SK-MEL-5 (cell line): ENCODE data around the gene RIIAD1. TPM values are rescaled to one million over a fixed set of nuclear protein-coding genes. Genes with fewer than 3 reads are reported as not detected.
"Not testable (repeated sequence)": the region's sequence is repeated elsewhere in the genome, so short reads cannot be mapped to it uniquely, and the experiment has no call there.

Experiments used
- DNase-seq: peaks from one replicate; pipeline ENCODE4 v3.0.0-alpha.2; 2016; ENCODE audit warnings: low read depth, low spot score
- in situ Hi-C: cut with HindIII; loops from 2 replicates; pipeline ENCODE4 v1.10.0; 2016; ENCODE audit warnings: low sequenced_read_pairs, high pct_unique_total_duplicates, low pct_unique_long_range_greater_than_20kb
- polyA plus RNA-seq, 2 experiments: library from polyadenylated mRNA; depleted of rRNA; stranded (reverse); fragments of >200 nt; gene quantifications; 2 replicates each; pipeline ENCODE4 v1.2.3, GENCODE V29; 2015
- total RNA-seq: library from RNA; depleted of rRNA; stranded (reverse); fragments of >200 nt; shearing (Covaris generic); gene quantifications from 2 replicates; pipeline ENCODE4 v1.2.3, GENCODE V29; 2014; rRNA removed

Gene RIIAD1
- 0.85 TPM in 1 of 2 replicates, not detected in the other for total RNA-seq
- polyA plus RNA-seq (2015; cell fraction: cytosol; rRNA removed): not detected in 2 replicates
- not detected in 2 replicates for polyA plus RNA-seq (2015; cell fraction: nucleus; rRNA removed)

- in situ Hi-C loops: no loop called here
- DNase-seq: no peak
These were observed at the start of gene RIIAD1 for GRCh38 chr1:151720974-151721787. RIIAD1 (plus strand) TSS chr1:151721522; CDS start chr1:151721537, 15 bp downstream.

- in situ Hi-C loops: no loop called here
- no peak for DNase-seq
These were observed 47.9 kb upstream of the RIIAD1 start for GRCh38 chr1:151673407-151673806.

GRCh38 chr1:151680391-151680790 lies 40.9 kb upstream of the RIIAD1 start:
- no peak for DNase-seq

GRCh38 chr1:151680826-151681225 lies 40.5 kb upstream of the RIIAD1 start:
- in situ Hi-C loops: no loop called here
- no peak for DNase-seq

More at GRCh38 chr1:151680391-151680790, 40.9 kb upstream of the RIIAD1 start:
- in situ Hi-C loops: no loop called here

- DNase-seq: no peak
- in situ Hi-C loops: no loop called here
These were observed 39.4 kb upstream of the RIIAD1 start for GRCh38 chr1:151681923-151682322.

GRCh38 chr1:151682901-151683300 lies 38.4 kb upstream of the RIIAD1 start:
- DNase-seq, in situ Hi-C loops: not testable (repeated sequence)

- in situ Hi-C loops: no loop called here
- no peak for DNase-seq
These were observed 37.2 kb upstream of the RIIAD1 start for GRCh38 chr1:151684128-151684527.

GRCh38 chr1:151686561-151686960 lies 34.8 kb upstream of the RIIAD1 start:
- in situ Hi-C loops: no loop called here

GRCh38 chr1:151689494-151689893 lies 31.8 kb upstream of the RIIAD1 start:
- in situ Hi-C loops: no loop called here
- DNase-seq: no peak

More at GRCh38 chr1:151686561-151686960, 34.8 kb upstream of the RIIAD1 start:
- DNase-seq: no peak

GRCh38 chr1:151692226-151692625 lies 29.1 kb upstream of the RIIAD1 start:
- no peak for DNase-seq
- in situ Hi-C loops: no loop called here

- DNase-seq: peak; percentile 78
- in situ Hi-C loops: no loop called here
These were observed 28.2 kb upstream of the RIIAD1 start for GRCh38 chr1:151693057-151693651.

- in situ Hi-C loops: no loop called here
- no peak for DNase-seq
These were observed 19.8 kb upstream of the RIIAD1 start for GRCh38 chr1:151701515-151701914.

GRCh38 chr1:151702936-151703335 lies 18.4 kb upstream of the RIIAD1 start:
- in situ Hi-C loops: no loop called here

GRCh38 chr1:151703813-151704212 lies 17.5 kb upstream of the RIIAD1 start:
- in situ Hi-C loops: no loop called here
- no peak for DNase-seq

More at GRCh38 chr1:151702936-151703335, 18.4 kb upstream of the RIIAD1 start:
- no peak for DNase-seq

GRCh38 chr1:151704246-151704645 lies 17.1 kb upstream of the RIIAD1 start:
- in situ Hi-C loops: no loop called here
- no peak for DNase-seq

- in situ Hi-C loops: no loop called here
- DNase-seq: no peak
These were observed 16.2 kb upstream of the RIIAD1 start for GRCh38 chr1:151705146-151705545.

- no peak for DNase-seq
- in situ Hi-C loops: no loop called here
These were observed 15.4 kb upstream of the RIIAD1 start for GRCh38 chr1:151705753-151706463.
